OCI-LY7 (cell line): Measurements from ENCODE around the gene MMP23B. TPM values are rescaled to one million over a fixed set of nuclear protein-coding genes. Genes with fewer than 3 reads are reported as not detected.

Experiments used
- BruUV-seq: library from RNA; stranded (reverse); fragments of 400-500 nt; replicated peaks from 2 replicates; lab custom pipeline; 2021; lab: Mats Ljungman, UMichigan
- CTCF ChIA-PET: fragments of 300-600 bp; sonication (Branson Sonifier 250); formaldehyde crosslinking; loops from one replicate; lab custom pipeline; 2022; ENCODE audit warnings: antibody characterized with exemption; ENCODE audit not compliant: unreplicated experiment; lab: Charles Lee
- POLR2A ChIA-PET: fragments of 300-600 bp; sonication (Branson Sonifier 250); formaldehyde crosslinking; loops from one replicate; lab custom pipeline; 2022; ENCODE audit warnings: antibody characterized with exemption; lab: Charles Lee
- DNase-seq: peaks from one replicate; pipeline ENCODE4 v3.0.0-alpha.2; 2015; ENCODE audit warnings: low spot score
- H2AFZ ChIP-seq: fragments of 200-600 bp; sonication (generic), shearing (Covaris generic); 2 replicates; pipeline ENCODE4 v1.6.1; 2014; ENCODE audit warnings: mild to moderate bottlenecking, antibody characterized with exemption, low read length, moderate library complexity
- H3K27ac ChIP-seq: fragments of 200-600 bp; sonication (generic); 2 replicates; pipeline ENCODE4 v1.5.1; 2014; ENCODE audit warnings: mixed run types, low read depth, mild to moderate bottlenecking, moderate library complexity, low read length, inconsistent platforms; ENCODE audit not compliant: poor library complexity, severe bottlenecking
- H3K36me3 ChIP-seq: fragments of 200-600 bp; sonication (generic); 2 replicates; pipeline ENCODE4 v1.6.1; 2014; ENCODE audit warnings: mild to moderate bottlenecking, antibody characterized with exemption, low read length, moderate library complexity, mixed read lengths; ENCODE audit not compliant: insufficient read depth
- H3K4me1 ChIP-seq: fragments of 200-600 bp; sonication (generic); 2 replicates; pipeline ENCODE4 v1.5.1; 2014; ENCODE audit warnings: mild to moderate bottlenecking, low read length; ENCODE audit not compliant: insufficient read depth, poor library complexity, severe bottlenecking
- H3K4me2 ChIP-seq: fragments of 200-600 bp; sonication (generic); 2 replicates; pipeline ENCODE4 v1.6.1; 2014; ENCODE audit warnings: mild to moderate bottlenecking, low read length
- H3K4me3 ChIP-seq: fragments of 200-600 bp; sonication (generic); 2 replicates; pipeline ENCODE4 v1.5.1; 2014; ENCODE audit warnings: mild to moderate bottlenecking, low read depth, low read length; ENCODE audit not compliant: poor library complexity, severe bottlenecking
- H3K79me2 ChIP-seq: fragments of 200-600 bp; sonication (generic); 2 replicates; pipeline ENCODE4 v1.6.1; 2016; ENCODE audit warnings: low read depth, mild to moderate bottlenecking, low read length, moderate library complexity, mixed read lengths; ENCODE audit not compliant: insufficient read depth
- H3K9me2 ChIP-seq: fragments of 200-600 bp; sonication (generic); 2 replicates; pipeline ENCODE4 v1.6.1; 2016; ENCODE audit warnings: mild to moderate bottlenecking, low read length, mixed read lengths; ENCODE audit not compliant: insufficient read depth
- H3K9me3 ChIP-seq: fragments of 200-600 bp; sonication (generic); 2 replicates; pipeline ENCODE4 v1.6.1; 2014; ENCODE audit warnings: mild to moderate bottlenecking, mixed run types, low read length, mixed read lengths
- H4K20me1 ChIP-seq: fragments of 200-600 bp; sonication (generic); 2 replicates; pipeline ENCODE4 v1.6.1; 2014; ENCODE audit warnings: mild to moderate bottlenecking, antibody characterized with exemption, low read length, moderate library complexity, mixed read lengths; ENCODE audit not compliant: insufficient read depth
- EZH2phosphoT487 ChIP-seq: fragments of 200-600 bp; sonication (generic); IDR thresholded peaks from 2 replicates; pipeline ENCODE4 v1.6.1; 2018; ENCODE audit warnings: low read depth, borderline replicate concordance, mild to moderate bottlenecking, mixed run types, antibody characterized with exemption, low read length, moderate library complexity, mixed read lengths
- intact Hi-C: fragments of 100-400 bp; cut with micrococcal nuclease; formaldehyde crosslinking; loops from one replicate; pipeline ENCODE4 v1.10.0; 2022; ENCODE audit not compliant: unreplicated experiment
- total RNA-seq, 2 experiments: library from RNA; depleted of rRNA in 1 of 2; stranded (reverse); fragments of >200 nt in 1 of 2; shearing (Covaris generic) in 1 of 2; gene quantifications; 2 replicates each; pipeline ENCODE4 v1.2.3, GENCODE V29; 2014 to 2022
- TF ChIP-seq, protein P1 (sequence below): fragments of 200-600 bp; sonication (generic); conservative IDR thresholded peaks from 2 replicates; pipeline ENCODE4 v1.5.1; 2014; ENCODE audit warnings: mild to moderate bottlenecking, antibody characterized with exemption, low read length, moderate library complexity, mixed read lengths

Gene MMP23B
- total RNA-seq, 2 experiments from 2014 or later: 2.2 to 7.6 TPM

DNA sequence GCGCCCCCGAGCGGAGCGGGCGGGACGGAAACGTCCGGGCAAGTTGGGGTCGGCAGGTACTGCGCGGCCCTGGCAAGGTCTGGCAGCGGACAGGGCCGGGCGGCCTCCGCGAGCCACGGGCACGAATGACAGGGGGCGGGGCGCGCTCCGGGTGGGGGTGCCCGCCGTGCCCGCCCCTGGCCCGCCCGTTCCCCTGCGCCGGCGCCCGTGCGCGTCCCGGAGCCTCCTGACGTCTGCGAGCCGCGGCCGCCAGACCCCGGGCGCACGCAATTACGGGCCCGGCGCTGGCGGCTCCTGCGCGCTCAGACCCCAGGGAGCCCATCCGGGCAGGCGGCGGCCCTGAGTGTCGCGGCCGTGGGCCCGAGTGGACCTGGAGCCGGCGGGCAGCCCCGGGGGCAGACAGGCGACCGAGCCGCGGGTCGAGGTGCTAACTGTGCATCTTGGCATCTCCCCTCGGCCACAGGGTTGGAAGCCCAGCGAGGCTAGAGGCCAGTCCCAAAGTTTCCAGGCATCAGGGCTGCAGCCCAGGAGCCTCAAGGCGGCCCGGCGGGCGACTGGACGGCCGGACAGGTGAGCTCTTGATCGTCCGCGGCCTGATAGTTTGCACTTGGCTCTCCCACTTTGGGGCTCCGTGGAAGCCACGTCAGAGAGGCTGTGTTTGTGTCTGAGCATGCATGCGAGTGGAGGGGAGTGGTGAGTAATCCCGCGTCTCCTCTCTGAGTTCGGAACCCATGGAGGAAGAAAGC, 15.8 kb upstream of the MMP23B start:
- H3K4me2 ChIP-seq: peak overlapping the region; percentile 75
- DNase-seq: no peak
- intact Hi-C loops: loop anchor here (5.0 kb wide), 1 partner anchor 44 kb away; the partner anchor contains the start of gene SSU72
- no peaks in the 10 kb centered on the region for H4K20me1 ChIP-seq
- no peaks in the 10 kb centered on the region for H3K9me2 ChIP-seq
- no TSS peak for BruUV-seq
- no peaks in the 10 kb centered on the region for H3K36me3 ChIP-seq
- peaks cover 24% of the 10 kb centered on the region for H3K4me1 ChIP-seq
- 0 out of 2 replicates have a peak overlapping the region, but pooled peaks have one; percentile 53 for H2AFZ ChIP-seq
- CTCF ChIA-PET: no interaction called here
- H3K79me2 ChIP-seq: peaks cover 14% of the 10 kb centered on the region; the same call in 1 of the 2 replicates
- H3K4me3 ChIP-seq: peak overlapping the region; percentile 85
- no peak overlapping the region for H3K27ac ChIP-seq
- no peaks in the 10 kb centered on the region for H3K9me3 ChIP-seq
- TF ChIP-seq, protein P1, sequence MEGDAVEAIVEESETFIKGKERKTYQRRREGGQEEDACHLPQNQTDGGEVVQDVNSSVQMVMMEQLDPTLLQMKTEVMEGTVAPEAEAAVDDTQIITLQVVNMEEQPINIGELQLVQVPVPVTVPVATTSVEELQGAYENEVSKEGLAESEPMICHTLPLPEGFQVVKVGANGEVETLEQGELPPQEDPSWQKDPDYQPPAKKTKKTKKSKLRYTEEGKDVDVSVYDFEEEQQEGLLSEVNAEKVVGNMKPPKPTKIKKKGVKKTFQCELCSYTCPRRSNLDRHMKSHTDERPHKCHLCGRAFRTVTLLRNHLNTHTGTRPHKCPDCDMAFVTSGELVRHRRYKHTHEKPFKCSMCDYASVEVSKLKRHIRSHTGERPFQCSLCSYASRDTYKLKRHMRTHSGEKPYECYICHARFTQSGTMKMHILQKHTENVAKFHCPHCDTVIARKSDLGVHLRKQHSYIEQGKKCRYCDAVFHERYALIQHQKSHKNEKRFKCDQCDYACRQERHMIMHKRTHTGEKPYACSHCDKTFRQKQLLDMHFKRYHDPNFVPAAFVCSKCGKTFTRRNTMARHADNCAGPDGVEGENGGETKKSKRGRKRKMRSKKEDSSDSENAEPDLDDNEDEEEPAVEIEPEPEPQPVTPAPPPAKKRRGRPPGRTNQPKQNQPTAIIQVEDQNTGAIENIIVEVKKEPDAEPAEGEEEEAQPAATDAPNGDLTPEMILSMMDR: no peak
- POLR2A ChIA-PET: interaction anchor here (0.7 kb wide), 1 partner anchor 300 kb away, joined by 3 read pairs; no protein-coding TSS in a partner anchor

DNA sequence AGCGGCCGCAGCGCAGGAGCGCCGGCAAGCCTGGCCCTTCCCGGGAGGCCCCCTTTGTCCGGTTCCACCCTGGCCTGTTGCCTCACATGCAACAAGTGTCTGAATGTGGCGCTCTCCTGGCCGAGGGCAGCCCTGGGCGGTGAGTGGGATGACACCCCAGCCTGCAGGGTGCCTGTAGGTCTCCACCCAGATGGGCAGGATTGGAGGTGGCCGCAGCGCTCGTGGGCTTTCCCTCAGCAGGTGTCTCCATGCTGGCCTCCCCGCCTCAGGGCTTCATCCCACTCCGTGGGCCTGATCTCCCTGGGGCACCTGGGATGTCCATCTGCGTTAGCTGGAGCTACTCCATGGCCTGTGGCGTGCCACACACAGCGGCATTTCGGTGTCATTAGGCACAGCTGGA, 15.1 kb upstream of the MMP23B start:
- peak overlapping the region; percentile 85 for H3K4me3 ChIP-seq
- peaks cover 24% of the 10 kb centered on the region for H3K4me1 ChIP-seq
- ChIA-PET POLR2A (no interaction called here), CTCF (no interaction called here)
- BruUV-seq: no TSS peak
- H3K27ac ChIP-seq: no peak overlapping the region
- TF ChIP-seq, protein P1: no peak
- TF ChIP-seq EZH2phosphoT487: no peak
- H4K20me1 ChIP-seq: no peaks in the 10 kb centered on the region; the same call in 1 of the 2 replicates
- no peaks in the 10 kb centered on the region for H3K9me3 ChIP-seq
- peaks cover 14% of the 10 kb centered on the region; the same call in 1 of the 2 replicates for H3K79me2 ChIP-seq
- H3K9me2 ChIP-seq: no peaks in the 10 kb centered on the region
- no peak overlapping the region for H2AFZ ChIP-seq
- no peaks in the 10 kb centered on the region for H3K36me3 ChIP-seq
- H3K4me2 ChIP-seq: peak overlapping the region; percentile 75
- no peak for DNase-seq
- intact Hi-C loops: loop anchor here (5.0 kb wide), 1 partner anchor 45 kb away; the partner anchor contains the start of gene SSU72

DNA sequence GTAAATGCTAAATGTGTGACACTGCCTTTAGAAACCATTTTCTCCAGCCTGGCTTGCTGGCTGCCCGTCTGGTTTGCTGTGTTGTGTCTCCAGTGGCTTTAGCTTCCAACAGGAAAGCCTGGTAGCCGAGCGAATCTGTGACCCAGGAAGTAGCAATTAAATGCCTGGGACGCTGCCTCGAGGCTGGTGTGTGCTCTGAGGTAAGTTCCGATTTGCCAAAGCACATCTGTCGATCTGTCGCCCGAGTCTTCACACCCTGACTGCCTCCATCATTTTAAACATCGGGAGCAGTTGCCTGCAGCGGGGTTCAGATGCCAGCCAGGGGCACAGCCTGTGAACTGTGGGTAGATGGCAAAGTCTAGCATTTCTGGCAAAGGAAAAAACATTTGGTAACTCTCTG, 14.5 kb upstream of the MMP23B start:
- no peak overlapping the region for H2AFZ ChIP-seq
- intact Hi-C loops: loop anchor here (5.0 kb wide), 1 partner anchor 45 kb away; the partner anchor contains the start of gene SSU72
- TF ChIP-seq, protein P1: no peak
- no peak for TF ChIP-seq EZH2phosphoT487
- no peaks in the 10 kb centered on the region for H3K36me3 ChIP-seq
- POLR2A ChIA-PET: no interaction called here
- CTCF ChIA-PET: no interaction called here
- BruUV-seq: no TSS peak
- DNase-seq: no peak
- no peak overlapping the region for H3K27ac ChIP-seq
- H3K9me2 ChIP-seq: no peaks in the 10 kb centered on the region
- no peak overlapping the region for H3K4me2 ChIP-seq
- peaks cover 24% of the 10 kb centered on the region for H3K4me1 ChIP-seq
- no peak overlapping the region for H3K4me3 ChIP-seq
- no peaks in the 10 kb centered on the region; the same call in 1 of the 2 replicates for H4K20me1 ChIP-seq
- peaks cover 14% of the 10 kb centered on the region; the same call in 1 of the 2 replicates for H3K79me2 ChIP-seq
- no peaks in the 10 kb centered on the region for H3K9me3 ChIP-seq
